GM12801 (cell line): ENCODE data around the gene MBD6.

Source experiments
- TF ChIP-seq, protein P1 (sequence below): IDR thresholded peaks from one replicate; pipeline ENCODE4 v1.5.1; 2011; ENCODE audit warnings: control low read depth; ENCODE audit not compliant: insufficient read length; ENCODE audit errors: extremely low read depth

Gene MBD6, protein sequence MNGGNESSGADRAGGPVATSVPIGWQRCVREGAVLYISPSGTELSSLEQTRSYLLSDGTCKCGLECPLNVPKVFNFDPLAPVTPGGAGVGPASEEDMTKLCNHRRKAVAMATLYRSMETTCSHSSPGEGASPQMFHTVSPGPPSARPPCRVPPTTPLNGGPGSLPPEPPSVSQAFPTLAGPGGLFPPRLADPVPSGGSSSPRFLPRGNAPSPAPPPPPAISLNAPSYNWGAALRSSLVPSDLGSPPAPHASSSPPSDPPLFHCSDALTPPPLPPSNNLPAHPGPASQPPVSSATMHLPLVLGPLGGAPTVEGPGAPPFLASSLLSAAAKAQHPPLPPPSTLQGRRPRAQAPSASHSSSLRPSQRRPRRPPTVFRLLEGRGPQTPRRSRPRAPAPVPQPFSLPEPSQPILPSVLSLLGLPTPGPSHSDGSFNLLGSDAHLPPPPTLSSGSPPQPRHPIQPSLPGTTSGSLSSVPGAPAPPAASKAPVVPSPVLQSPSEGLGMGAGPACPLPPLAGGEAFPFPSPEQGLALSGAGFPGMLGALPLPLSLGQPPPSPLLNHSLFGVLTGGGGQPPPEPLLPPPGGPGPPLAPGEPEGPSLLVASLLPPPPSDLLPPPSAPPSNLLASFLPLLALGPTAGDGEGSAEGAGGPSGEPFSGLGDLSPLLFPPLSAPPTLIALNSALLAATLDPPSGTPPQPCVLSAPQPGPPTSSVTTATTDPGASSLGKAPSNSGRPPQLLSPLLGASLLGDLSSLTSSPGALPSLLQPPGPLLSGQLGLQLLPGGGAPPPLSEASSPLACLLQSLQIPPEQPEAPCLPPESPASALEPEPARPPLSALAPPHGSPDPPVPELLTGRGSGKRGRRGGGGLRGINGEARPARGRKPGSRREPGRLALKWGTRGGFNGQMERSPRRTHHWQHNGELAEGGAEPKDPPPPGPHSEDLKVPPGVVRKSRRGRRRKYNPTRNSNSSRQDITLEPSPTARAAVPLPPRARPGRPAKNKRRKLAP

DNA sequence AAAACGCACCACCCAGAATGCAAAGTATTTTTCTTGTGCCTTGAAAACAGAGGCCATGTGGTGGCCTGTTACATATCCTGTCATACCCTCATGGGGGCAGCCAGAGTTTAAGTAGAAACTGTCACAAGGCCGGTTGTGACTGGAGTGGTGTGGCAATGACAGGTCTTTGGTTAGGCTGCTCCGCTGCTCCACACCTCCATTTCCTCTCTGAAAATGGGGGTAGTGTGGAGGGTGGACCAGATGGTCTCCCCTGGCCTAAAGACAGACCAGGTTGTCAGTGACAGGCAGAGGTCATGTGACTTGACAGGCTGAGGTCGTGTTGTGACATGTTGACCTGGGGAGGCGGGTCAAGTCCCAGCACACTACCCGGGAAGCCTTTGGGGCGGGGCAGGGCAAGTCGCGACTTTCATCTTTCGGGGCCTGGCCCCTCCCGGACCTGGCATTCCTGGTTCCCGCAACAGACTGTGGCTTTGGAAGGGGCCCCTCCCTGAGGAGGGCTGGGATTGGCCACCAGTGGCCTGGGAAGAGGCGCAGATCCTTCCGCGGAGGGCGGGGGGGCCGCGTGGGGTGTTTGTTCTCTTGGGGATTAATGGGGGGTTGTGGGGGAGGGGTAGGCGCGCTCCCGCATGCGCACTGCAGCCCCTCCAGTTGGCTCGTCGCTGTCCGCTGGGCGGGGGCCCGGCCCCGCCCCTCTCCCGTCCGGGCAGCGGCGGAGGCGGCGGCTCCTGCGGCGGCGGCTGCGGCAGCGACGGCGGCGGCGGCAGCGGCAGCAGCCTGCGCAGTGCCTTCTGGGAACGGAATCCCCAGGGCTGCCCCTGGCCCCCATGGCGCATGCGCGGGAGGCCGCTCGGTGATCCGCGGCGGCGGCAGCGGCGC lies at the start of gene MBD6:
TSS of gene MBD6 (plus strand) at position 814 of the 876 bp plus-strand sequence. CDS start 1,480 bp downstream, outside the sequence.
- TF ChIP-seq, protein P1, sequence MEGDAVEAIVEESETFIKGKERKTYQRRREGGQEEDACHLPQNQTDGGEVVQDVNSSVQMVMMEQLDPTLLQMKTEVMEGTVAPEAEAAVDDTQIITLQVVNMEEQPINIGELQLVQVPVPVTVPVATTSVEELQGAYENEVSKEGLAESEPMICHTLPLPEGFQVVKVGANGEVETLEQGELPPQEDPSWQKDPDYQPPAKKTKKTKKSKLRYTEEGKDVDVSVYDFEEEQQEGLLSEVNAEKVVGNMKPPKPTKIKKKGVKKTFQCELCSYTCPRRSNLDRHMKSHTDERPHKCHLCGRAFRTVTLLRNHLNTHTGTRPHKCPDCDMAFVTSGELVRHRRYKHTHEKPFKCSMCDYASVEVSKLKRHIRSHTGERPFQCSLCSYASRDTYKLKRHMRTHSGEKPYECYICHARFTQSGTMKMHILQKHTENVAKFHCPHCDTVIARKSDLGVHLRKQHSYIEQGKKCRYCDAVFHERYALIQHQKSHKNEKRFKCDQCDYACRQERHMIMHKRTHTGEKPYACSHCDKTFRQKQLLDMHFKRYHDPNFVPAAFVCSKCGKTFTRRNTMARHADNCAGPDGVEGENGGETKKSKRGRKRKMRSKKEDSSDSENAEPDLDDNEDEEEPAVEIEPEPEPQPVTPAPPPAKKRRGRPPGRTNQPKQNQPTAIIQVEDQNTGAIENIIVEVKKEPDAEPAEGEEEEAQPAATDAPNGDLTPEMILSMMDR = no peak

DNA sequence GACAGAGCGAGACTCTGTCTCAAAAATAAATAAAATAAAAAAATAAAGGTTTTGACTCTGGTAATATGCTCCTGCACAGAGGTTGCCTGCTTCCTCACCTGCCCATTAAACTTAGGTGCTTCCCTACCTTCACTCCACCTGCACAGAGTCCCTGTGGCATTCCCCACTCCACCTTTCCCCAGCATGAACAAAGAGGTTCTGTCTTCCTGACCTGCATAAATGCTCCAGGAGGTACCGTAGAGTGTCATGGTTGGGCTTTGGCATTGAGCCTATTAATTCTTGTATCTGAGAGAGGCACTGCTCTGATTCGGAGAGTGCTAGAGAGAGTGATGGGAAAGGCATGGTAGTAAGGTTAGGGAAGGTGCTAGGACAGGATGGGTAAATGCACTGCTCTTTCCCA lies 49.2 kb upstream of the MBD6 start:
- TF ChIP-seq, protein P1 = no peak

DNA sequence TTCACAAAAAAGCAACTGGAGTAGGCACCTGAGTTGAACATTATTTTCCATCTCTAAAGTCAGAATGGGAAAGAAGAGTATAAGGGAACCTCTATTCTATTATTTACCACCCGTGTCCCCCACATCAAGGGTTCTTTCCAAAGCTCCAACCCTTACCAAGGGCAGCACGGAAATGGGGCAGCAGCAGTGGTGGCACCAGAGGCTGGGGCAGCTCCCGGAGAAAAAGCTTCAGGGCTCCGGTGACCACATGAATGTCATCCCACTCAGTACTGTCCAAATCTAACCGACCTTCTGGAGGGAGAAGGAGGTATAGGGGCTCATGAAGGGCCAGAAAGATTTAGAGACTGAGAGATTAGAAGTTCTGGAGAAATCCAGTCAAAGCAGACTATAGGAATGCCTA lies 48.7 kb upstream of the MBD6 start:
- TF ChIP-seq, protein P1 = no peak

DNA sequence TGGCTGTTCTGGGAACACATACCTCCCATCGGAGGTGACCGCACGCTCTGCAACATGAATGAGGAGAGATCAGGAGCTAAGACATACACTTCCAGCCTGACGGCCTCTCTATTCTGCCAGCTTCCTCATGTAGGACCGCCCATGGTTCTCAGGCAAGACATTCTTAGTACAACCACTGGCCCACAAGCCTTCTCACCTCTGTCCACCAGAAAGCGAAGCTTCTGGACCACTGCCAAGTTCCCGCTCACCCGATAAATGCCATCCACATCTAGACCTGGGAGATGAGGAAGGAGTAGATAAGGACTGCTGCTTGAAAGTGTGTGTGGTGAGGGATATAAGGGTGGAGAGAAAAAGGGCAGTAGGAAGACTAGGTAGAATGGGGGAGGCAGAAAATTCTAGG lies 48.2 kb upstream of the MBD6 start:
- TF ChIP-seq, protein P1 = no peak

DNA sequence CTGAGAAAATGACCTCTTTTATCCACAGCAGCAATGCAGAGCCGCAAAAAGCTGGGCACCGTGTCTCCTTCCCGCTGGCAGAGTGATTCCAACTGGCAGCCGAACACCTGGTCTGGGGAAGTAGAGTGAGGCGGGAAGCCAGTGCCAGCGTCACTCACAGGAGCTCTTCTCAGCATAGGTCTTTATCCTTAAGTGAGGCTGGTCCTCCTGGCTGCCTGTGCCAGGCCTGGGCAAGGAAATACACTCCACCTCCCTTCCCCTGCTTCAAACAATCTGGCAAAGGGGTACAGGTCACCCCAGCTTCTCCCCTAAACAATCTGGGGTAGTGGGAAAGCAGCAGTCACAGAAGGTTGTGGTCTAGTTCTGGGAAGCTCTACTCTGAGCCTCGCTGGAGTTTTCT lies 47.8 kb upstream of the MBD6 start:
- TF ChIP-seq, protein P1 = no peak

DNA sequence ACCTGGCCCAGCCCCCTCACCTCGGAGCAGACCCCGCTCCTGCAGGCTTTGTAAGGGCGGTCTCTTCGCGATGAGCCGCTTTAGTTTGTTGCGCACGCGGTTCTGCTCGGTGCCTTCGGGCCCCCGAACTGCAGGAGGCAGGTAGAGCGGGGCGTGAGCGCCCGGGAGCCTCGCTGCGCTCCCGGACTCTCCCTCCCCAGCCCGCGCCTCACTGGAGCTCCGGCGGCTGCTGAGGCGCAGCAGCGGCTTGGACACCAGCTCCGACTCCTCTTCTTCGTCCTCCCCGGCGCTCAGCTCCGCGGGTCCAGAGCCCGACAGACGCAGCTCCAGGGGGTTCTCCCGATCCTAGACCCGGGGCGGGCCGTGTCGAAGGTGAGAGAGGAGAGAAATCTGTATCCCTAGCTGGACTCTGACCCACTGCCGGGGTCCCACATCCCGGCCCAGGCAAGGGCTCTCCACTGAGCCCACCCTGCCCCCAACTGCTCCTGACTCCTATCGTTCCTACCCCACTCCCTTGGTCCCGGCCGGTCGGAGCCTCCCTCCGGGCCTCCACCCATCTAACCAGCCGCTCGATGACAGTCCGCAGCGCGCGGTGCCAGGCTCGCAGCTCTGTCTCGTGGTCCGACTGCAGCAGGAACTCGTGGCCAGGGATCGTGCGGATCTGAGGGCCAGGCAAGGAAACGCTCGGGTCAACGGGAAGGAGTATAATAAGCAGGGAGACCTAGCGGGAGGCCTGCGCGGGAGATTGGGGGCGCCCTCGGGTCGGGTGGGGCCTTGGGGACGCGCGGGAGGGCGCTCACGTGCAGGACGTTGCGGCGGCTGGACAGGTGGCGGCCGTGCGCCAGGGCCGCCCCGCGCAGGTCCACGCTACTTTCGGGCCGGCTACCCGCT lies 47.1 kb upstream of the MBD6 start:
- TF ChIP-seq, protein P1 = no peak
